ENCODE measurements around the gene CDC42BPB.
"Not testable (repeated sequence)": the region's sequence is repeated elsewhere in the genome, so short reads cannot be mapped to it uniquely, and the experiment has no call there.

CDC42BPB gene

GRCh38 chr14:102941419-102942011 lies 115.8 kb downstream of the CDC42BPB start:
- DNase-seq, result no peak

- DNase-seq, result no peak
These were observed 116.5 kb downstream of the CDC42BPB start for GRCh38 chr14:102940729-102941362.

GRCh38 chr14:102939820-102940561 lies 117.4 kb downstream of the CDC42BPB start:
- no peak for DNase-seq

- no peak for DNase-seq
These were observed 118.0 kb downstream of the CDC42BPB start for GRCh38 chr14:102939329-102939728.

- DNase-seq, result no peak
These were observed 119.2 kb downstream of the CDC42BPB start for GRCh38 chr14:102938191-102938590.

- no peak for DNase-seq
These were observed 119.8 kb downstream of the CDC42BPB start for GRCh38 chr14:102937331-102938175.

- DNase-seq, result no peak
These were observed 121.6 kb downstream of the CDC42BPB start for GRCh38 chr14:102935756-102936155.

GRCh38 chr14:102933618-102934231 lies 123.6 kb downstream of the CDC42BPB start:
- no peak for DNase-seq

- no peak for DNase-seq
These were observed 124.7 kb downstream of the CDC42BPB start for GRCh38 chr14:102932484-102933248.

- DNase-seq, result no peak
These were observed 125.6 kb downstream of the CDC42BPB start for GRCh38 chr14:102931580-102932285.

- no peak for DNase-seq
These were observed 126.4 kb downstream of the CDC42BPB start for GRCh38 chr14:102930753-102931579.

GRCh38 chr14:102930138-102930752 lies 127.1 kb downstream of the CDC42BPB start:
- DNase-seq, result peak; percentile 71

GRCh38 chr14:102929241-102930137 lies 127.9 kb downstream of the CDC42BPB start:
- DNase-seq, result no peak

GRCh38 chr14:102928412-102929240 lies 128.7 kb downstream of the CDC42BPB start:
- DNase-seq, result peak; percentile 90

- no peak for DNase-seq
These were observed 129.4 kb downstream of the CDC42BPB start for GRCh38 chr14:102927878-102928411.

GRCh38 chr14:102927346-102927877 lies 129.9 kb downstream of the CDC42BPB start:
- no peak for DNase-seq

- DNase-seq, result not testable (repeated sequence)
These were observed 130.5 kb downstream of the CDC42BPB start for GRCh38 chr14:102926840-102927239.

All from islet precursor cell (in vitro differentiated cells).